Ammon's horn (tissue), 1 donor: ENCODE data around the gene GPR31.
"Not testable (repeated sequence)": the region's sequence is repeated elsewhere in the genome, so short reads cannot be mapped to it uniquely, and the experiment has no call there.

Experiments
- DNase-seq: peaks from one replicate; pipeline ENCODE4 v3.0.0-alpha.2; 2016; ENCODE audit warnings: low spot score

Gene GPR31

GRCh38 chr6:167157863-167158262 is at the start of gene GPR31:
Gene GPR31, minus strand, starts transcription at chr6:167157980. Its CDS starts 149 bp downstream, at chr6:167157831.
- peak; percentile 26 for DNase-seq

GRCh38 chr6:167207527-167207926 is 49.7 kb upstream of the GPR31 start:
- no peak for DNase-seq

GRCh38 chr6:167205316-167205715 is 47.5 kb upstream of the GPR31 start:
- DNase-seq = not testable (repeated sequence)

- DNase-seq = not testable (repeated sequence)
These were observed 46.2 kb upstream of the GPR31 start for GRCh38 chr6:167204059-167204348.

GRCh38 chr6:167203261-167204058 is 45.7 kb upstream of the GPR31 start:
- DNase-seq = not testable (repeated sequence)

GRCh38 chr6:167202613-167203012 is 44.8 kb upstream of the GPR31 start:
- DNase-seq = not testable (repeated sequence)

GRCh38 chr6:167200806-167201205 is 43.0 kb upstream of the GPR31 start:
- no peak for DNase-seq

- not testable (repeated sequence) for DNase-seq
These were observed 38.3 kb upstream of the GPR31 start for GRCh38 chr6:167195941-167196610.

GRCh38 chr6:167193515-167194125 is 35.8 kb upstream of the GPR31 start:
- DNase-seq = not testable (repeated sequence)

GRCh38 chr6:167191043-167191583 is 33.3 kb upstream of the GPR31 start:
- DNase-seq = not testable (repeated sequence)

GRCh38 chr6:167187275-167187674 is 29.5 kb upstream of the GPR31 start:
- DNase-seq = not testable (repeated sequence)

GRCh38 chr6:167185101-167185500 is 27.3 kb upstream of the GPR31 start:
- DNase-seq = not testable (repeated sequence)

GRCh38 chr6:167182913-167183314 is 25.1 kb upstream of the GPR31 start:
- not testable (repeated sequence) for DNase-seq

- DNase-seq = not testable (repeated sequence)
These were observed 23.6 kb upstream of the GPR31 start for GRCh38 chr6:167181351-167181750.

- DNase-seq = not testable (repeated sequence)
These were observed 22.3 kb upstream of the GPR31 start for GRCh38 chr6:167180086-167180485.

GRCh38 chr6:167178896-167179655 is 21.3 kb upstream of the GPR31 start:
- not testable (repeated sequence) for DNase-seq

- DNase-seq = not testable (repeated sequence)
These were observed 19.5 kb upstream of the GPR31 start for GRCh38 chr6:167177271-167177670.

- DNase-seq = not testable (repeated sequence)
These were observed 14.2 kb upstream of the GPR31 start for GRCh38 chr6:167172011-167172410.

GRCh38 chr6:167171300-167171699 is 13.5 kb upstream of the GPR31 start:
- not testable (repeated sequence) for DNase-seq

GRCh38 chr6:167169867-167170266 is 12.1 kb upstream of the GPR31 start:
- not testable (repeated sequence) for DNase-seq

- not testable (repeated sequence) for DNase-seq
These were observed 10.5 kb upstream of the GPR31 start for GRCh38 chr6:167168296-167168695.

GRCh38 chr6:167167699-167168098 is 9.9 kb upstream of the GPR31 start:
- DNase-seq = not testable (repeated sequence)
